ENCODE data around the gene TRIM72.

Gene TRIM72

DNA sequence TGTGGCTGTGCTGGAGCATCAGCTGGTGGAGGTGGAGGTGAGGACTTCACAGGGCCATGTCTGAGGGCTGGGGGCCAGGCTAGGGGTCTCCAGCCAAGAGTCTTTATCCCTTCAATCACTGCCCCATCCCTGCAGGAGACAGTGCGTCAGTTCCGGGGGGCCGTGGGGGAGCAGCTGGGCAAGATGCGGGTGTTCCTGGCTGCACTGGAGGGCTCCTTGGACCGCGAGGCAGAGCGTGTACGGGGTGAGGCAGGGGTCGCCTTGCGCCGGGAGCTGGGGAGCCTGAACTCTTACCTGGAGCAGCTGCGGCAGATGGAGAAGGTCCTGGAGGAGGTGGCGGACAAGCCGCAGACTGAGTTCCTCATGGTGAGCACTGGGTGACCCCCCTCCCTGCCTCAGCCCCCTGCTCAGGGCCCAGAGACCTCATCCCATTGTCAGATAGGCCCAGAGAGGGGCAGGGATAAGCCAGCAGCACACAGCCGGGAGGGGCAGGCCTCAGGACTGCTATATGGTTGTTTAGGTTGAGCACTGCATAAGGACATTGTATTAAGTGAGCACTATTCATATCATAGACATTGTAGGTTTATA, 5.3 kb downstream of the TRIM72 start:
- H3K9me3 ChIP-seq (ENCODE audit: control insufficient read depth, insufficient read depth, low read depth, low read length) = no peaks in the 10 kb centered on the region
- no peaks in the 10 kb centered on the region for H3K36me3 ChIP-seq (ENCODE audit: control insufficient read depth, insufficient read depth, low read length)
- H3K9ac ChIP-seq (ENCODE audit: low read length) = no peak overlapping the region
- no peak overlapping the region for H3K4me3 ChIP-seq (ENCODE audit: low read depth, low read length)
- H3K27me3 ChIP-seq (ENCODE audit: control insufficient read depth, insufficient read depth, low read length) = peaks cover 62% of the 10 kb centered on the region
- no peak overlapping the region for H3K27ac ChIP-seq (ENCODE audit: low read depth, low read length)
- peaks cover 21% of the 10 kb centered on the region for H3K4me1 ChIP-seq (ENCODE audit: control insufficient read depth, insufficient read depth, low read length)

DNA sequence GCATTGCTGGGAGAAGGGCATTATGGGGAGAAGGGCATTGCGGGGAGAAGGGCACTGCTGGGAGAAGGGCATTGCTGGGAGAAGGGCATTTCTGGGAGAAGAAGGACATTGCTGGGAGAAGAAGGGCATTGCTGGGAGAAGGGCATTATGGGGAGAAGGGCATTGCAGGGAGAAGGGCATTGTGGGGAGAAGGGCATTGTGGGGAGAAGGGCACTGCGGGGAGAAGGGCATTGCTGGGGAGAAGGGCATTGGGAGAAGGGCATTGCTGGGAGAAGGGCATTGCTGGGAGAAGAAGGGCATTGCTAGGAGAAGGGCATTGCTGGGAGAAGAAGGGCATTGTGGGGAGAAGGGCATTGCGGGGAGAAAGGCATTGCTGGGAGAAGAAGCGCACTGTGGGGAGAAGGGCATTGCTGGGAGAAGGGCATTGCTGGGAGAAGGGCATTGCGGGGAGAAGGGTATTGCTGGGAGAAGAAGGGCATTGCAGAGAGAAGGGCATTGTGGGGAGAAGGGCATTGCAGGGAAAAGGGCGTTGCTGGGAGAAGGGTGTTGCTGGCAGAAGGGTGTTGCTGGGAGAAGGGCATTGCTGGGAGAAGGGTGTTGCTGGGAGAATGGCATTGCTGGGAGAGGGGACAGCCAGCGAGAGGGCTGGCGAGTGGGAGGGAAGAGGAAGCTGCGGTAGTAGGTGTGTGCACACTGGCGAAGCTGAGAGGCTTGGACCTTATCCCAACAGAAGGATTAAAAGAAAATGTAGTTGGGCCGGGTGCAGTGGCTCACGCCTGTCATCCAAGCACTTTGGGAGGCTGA, 7.6 kb downstream of the TRIM72 start:
- H3K36me3 ChIP-seq (ENCODE audit: control insufficient read depth, insufficient read depth, low read length) = no peaks in the 10 kb centered on the region
- no peak overlapping the region for H3K9ac ChIP-seq (ENCODE audit: low read length)
- H3K27me3 ChIP-seq (ENCODE audit: control insufficient read depth, insufficient read depth, low read length) = peaks cover 39% of the 10 kb centered on the region
- H3K9me3 ChIP-seq (ENCODE audit: control insufficient read depth, insufficient read depth, low read depth, low read length) = no peaks in the 10 kb centered on the region
- no peak overlapping the region for H3K27ac ChIP-seq (ENCODE audit: low read depth, low read length)
- peaks cover 7% of the 10 kb centered on the region for H3K4me1 ChIP-seq (ENCODE audit: control insufficient read depth, insufficient read depth, low read length)
- H3K4me3 ChIP-seq (ENCODE audit: low read depth, low read length) = no peak overlapping the region

DNA sequence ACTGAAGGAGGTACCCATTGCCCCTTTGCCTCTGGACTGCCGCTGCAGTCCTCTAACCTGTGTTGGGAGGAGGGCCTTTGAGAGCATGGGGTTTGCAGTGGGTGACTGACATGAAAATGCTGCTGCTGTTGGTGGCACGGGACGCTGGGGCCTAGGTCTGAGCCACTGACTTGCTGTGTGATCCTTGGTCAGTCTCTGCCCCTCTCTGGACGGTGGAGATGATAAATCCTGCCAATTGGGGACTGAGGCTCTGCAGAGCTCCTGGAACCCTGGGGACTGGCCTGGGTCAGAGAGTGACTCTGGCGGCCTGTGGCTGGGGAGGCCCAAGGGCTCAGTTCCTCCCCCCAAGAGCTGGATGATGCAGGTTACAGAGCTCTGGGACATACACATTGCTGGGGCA, 9.1 kb downstream of the TRIM72 start:
- H3K9ac ChIP-seq (ENCODE audit: low read length) = no peak overlapping the region
- H3K9me3 ChIP-seq (ENCODE audit: control insufficient read depth, insufficient read depth, low read depth, low read length) = no peaks in the 10 kb centered on the region
- no peak overlapping the region for H3K4me3 ChIP-seq (ENCODE audit: low read depth, low read length)
- H3K27me3 ChIP-seq (ENCODE audit: control insufficient read depth, insufficient read depth, low read length) = peaks cover 24% of the 10 kb centered on the region; the same call in 1 of the 2 replicates
- no peaks in the 10 kb centered on the region for H3K4me1 ChIP-seq (ENCODE audit: control insufficient read depth, insufficient read depth, low read length)
- H3K36me3 ChIP-seq (ENCODE audit: control insufficient read depth, insufficient read depth, low read length) = no peaks in the 10 kb centered on the region
- H3K27ac ChIP-seq (ENCODE audit: low read depth, low read length) = no peak overlapping the region

DNA sequence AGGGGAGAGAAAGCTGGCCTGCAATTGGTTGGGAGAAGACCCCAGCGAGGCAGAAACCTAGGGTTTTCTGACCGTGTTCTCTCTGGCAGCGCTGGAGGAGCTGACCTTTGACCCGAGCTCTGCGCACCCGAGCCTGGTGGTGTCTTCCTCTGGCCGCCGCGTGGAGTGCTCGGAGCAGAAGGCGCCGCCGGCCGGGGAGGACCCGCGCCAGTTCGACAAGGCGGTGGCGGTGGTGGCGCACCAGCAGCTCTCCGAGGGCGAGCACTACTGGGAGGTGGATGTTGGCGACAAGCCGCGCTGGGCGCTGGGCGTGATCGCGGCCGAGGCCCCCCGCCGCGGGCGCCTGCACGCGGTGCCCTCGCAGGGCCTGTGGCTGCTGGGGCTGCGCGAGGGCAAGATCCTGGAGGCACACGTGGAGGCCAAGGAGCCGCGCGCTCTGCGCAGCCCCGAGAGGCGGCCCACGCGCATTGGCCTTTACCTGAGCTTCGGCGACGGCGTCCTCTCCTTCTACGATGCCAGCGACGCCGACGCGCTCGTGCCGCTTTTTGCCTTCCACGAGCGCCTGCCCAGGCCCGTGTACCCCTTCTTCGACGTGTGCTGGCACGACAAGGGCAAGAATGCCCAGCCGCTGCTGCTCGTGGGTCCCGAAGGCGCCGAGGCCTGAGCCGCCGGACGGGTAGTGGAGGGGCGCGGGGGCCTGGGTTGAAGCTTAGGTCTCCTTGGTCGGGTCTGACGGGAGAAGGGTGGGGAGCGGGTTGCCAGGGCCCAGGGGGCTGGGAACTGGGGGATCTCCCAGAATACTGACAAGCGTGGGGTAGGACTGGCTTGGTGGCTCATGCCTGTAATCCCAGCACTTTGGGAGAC, 10.4 kb downstream of the TRIM72 start:
- H3K27me3 ChIP-seq (ENCODE audit: control insufficient read depth, insufficient read depth, low read length) = peaks cover 12% of the 10 kb centered on the region; the same call in 1 of the 2 replicates
- H3K9me3 ChIP-seq (ENCODE audit: control insufficient read depth, insufficient read depth, low read depth, low read length) = no peaks in the 10 kb centered on the region
- H3K27ac ChIP-seq (ENCODE audit: low read depth, low read length) = no peak overlapping the region
- no peaks in the 10 kb centered on the region for H3K36me3 ChIP-seq (ENCODE audit: control insufficient read depth, insufficient read depth, low read length)
- peaks cover 4% of the 10 kb centered on the region for H3K4me1 ChIP-seq (ENCODE audit: control insufficient read depth, insufficient read depth, low read length)
- no peak overlapping the region for H3K4me3 ChIP-seq (ENCODE audit: low read depth, low read length)
- H3K9ac ChIP-seq (ENCODE audit: low read length) = no peak overlapping the region

DNA sequence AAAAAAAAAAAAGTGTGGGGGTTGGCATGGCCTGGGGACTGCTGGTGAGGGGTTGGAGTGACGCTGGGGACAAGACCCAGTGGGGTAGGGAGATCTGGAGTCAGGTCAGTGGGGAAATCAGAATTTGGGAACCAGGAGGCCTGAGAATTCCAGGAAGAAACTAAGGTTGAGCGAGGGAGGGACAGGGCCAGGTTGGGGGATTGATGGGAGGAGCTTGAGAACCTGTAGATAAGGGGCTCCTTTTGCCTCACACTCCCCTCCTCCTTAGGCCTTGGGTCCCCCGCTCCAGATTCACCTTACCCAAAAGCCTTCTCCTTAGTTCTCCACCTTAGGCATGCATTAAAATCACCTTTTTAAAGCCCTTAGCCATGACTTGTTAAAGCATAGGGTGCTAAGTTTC, 11.3 kb downstream of the TRIM72 start:
- Histone ChIP-seq H3K27ac (ENCODE audit: low read depth, low read length) (no peak overlapping the region), H3K9ac (ENCODE audit: low read length) (no peak overlapping the region), H3K4me3 (ENCODE audit: low read depth, low read length) (no peak overlapping the region), H3K36me3 (ENCODE audit: control insufficient read depth, insufficient read depth, low read length) (no peaks in the 10 kb centered on the region), H3K9me3 (ENCODE audit: control insufficient read depth, insufficient read depth, low read depth, low read length) (no peaks in the 10 kb centered on the region), H3K27me3 (ENCODE audit: control insufficient read depth, insufficient read depth, low read length) (peaks cover 12% of the 10 kb centered on the region; the same call in 1 of the 2 replicates), H3K4me1 (ENCODE audit: control insufficient read depth, insufficient read depth, low read length) (peaks cover 4% of the 10 kb centered on the region)

DNA sequence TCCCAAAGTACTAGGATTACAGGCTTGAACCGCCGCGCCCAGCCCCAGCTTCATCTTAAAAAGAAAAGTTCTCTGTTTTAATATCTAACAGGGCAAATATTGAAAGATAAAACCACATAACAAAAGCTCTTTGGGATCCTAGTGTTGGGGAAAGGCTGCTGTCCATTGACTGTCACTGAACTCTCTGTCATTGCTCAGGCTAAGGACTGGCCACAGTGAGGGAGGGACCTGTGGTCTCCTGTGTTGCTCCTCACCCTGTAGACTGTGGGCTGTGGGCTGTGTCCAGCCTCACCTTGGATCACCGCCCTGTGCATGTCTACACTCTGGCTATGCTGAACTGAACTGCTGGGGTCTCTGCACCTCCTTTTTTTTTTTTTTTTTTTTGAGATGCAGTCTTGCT, 14.3 kb downstream of the TRIM72 start:
- peaks cover 7% of the 10 kb centered on the region for H3K9me3 ChIP-seq (ENCODE audit: control insufficient read depth, insufficient read depth, low read depth, low read length)
- no peaks in the 10 kb centered on the region for H3K27me3 ChIP-seq (ENCODE audit: control insufficient read depth, insufficient read depth, low read length)
- H3K4me3 ChIP-seq (ENCODE audit: low read depth, low read length) = no peak overlapping the region
- no peak overlapping the region for H3K9ac ChIP-seq (ENCODE audit: low read length)
- no peaks in the 10 kb centered on the region for H3K36me3 ChIP-seq (ENCODE audit: control insufficient read depth, insufficient read depth, low read length)
- H3K27ac ChIP-seq (ENCODE audit: low read depth, low read length) = no peak overlapping the region
- peaks cover 4% of the 10 kb centered on the region for H3K4me1 ChIP-seq (ENCODE audit: control insufficient read depth, insufficient read depth, low read length)

DNA sequence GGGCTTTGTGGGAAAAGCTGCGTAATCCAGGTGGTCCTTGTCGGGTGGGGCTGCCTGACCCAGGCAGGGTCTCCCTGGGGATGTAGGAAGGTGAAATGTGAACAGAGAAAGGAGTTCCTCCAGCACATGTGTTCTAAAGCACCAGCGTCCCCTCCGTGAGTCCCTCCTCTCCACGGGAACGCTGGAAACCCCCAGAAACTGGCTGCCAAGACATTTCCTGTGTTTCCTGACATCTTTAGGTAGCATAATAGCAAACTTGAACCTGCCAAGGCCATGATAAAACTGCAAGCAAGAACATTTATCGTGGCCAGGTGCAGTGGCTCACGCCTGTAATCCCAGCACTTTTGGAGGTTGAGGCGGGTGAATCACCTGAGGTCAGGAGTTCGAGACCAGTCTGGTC, 15.6 kb downstream of the TRIM72 start:
- no peak overlapping the region for H3K4me3 ChIP-seq (ENCODE audit: low read depth, low read length)
- peaks cover 15% of the 10 kb centered on the region for H3K9me3 ChIP-seq (ENCODE audit: control insufficient read depth, insufficient read depth, low read depth, low read length)
- no peak overlapping the region for H3K27ac ChIP-seq (ENCODE audit: low read depth, low read length)
- H3K9ac ChIP-seq (ENCODE audit: low read length) = no peak overlapping the region
- peaks cover 4% of the 10 kb centered on the region for H3K4me1 ChIP-seq (ENCODE audit: control insufficient read depth, insufficient read depth, low read length)
- H3K36me3 ChIP-seq (ENCODE audit: control insufficient read depth, insufficient read depth, low read length) = no peaks in the 10 kb centered on the region
- H3K27me3 ChIP-seq (ENCODE audit: control insufficient read depth, insufficient read depth, low read length) = no peaks in the 10 kb centered on the region

DNA sequence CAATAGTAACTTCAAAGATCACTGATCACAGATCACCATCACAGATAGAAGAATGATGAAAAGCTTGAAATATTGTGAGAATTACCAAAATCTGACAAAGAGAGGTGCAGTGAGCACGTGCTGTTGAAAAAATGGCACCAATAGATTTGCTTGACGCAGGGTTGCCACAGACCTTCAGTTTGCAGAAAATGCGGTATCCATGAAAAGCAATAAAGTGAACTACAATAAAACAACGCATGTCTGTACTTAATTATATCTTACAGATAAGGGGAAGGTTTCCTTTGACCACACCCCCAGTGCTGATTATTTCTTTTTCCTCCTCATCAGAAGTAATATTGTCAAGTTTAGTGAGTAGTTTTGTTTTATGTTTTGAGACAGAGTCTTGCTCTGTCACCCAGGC, 24.1 kb downstream of the TRIM72 start:
- Histone ChIP-seq H3K36me3 (ENCODE audit: control insufficient read depth, insufficient read depth, low read length) (no peaks in the 10 kb centered on the region), H3K27me3 (ENCODE audit: control insufficient read depth, insufficient read depth, low read length) (no peaks in the 10 kb centered on the region), H3K9ac (ENCODE audit: low read length) (no peak overlapping the region), H3K27ac (ENCODE audit: low read depth, low read length) (no peak overlapping the region), H3K9me3 (ENCODE audit: control insufficient read depth, insufficient read depth, low read depth, low read length) (peaks cover 22% of the 10 kb centered on the region), H3K4me1 (ENCODE audit: control insufficient read depth, insufficient read depth, low read length) (no peaks in the 10 kb centered on the region), H3K4me3 (ENCODE audit: low read depth, low read length) (no peak overlapping the region)

DNA sequence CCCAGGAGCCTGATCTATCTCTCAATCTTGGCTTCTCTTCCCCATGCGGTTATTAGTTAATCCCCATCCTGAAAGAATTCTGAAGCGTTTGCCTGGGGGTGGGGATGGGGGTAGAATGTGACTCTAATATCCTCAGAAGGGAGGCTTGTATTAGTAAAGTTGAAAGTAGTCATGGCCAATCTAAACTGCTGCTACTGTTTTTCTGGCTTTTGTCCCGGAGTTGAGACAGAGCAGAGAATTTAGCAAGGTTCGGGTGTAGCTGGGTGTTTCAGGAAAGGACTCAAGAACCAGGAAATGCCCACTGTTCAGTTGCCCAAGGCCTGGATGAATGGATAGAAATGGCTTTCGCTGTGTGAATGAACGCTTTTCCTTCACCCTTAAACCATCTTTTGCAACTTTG, 28.3 kb downstream of the TRIM72 start:
- Histone ChIP-seq H3K27me3 (ENCODE audit: control insufficient read depth, insufficient read depth, low read length) (no peaks in the 10 kb centered on the region), H3K4me1 (ENCODE audit: control insufficient read depth, insufficient read depth, low read length) (peaks cover 11% of the 10 kb centered on the region; the same call in 1 of the 2 replicates), H3K36me3 (ENCODE audit: control insufficient read depth, insufficient read depth, low read length) (no peaks in the 10 kb centered on the region), H3K4me3 (ENCODE audit: low read depth, low read length) (no peak overlapping the region), H3K9me3 (ENCODE audit: control insufficient read depth, insufficient read depth, low read depth, low read length) (0 out of 2 replicates have a peak, but pooled peaks cover 2% of the 10 kb centered on the region), H3K27ac (ENCODE audit: low read depth, low read length) (no peak overlapping the region), H3K9ac (ENCODE audit: low read length) (no peak overlapping the region)

DNA sequence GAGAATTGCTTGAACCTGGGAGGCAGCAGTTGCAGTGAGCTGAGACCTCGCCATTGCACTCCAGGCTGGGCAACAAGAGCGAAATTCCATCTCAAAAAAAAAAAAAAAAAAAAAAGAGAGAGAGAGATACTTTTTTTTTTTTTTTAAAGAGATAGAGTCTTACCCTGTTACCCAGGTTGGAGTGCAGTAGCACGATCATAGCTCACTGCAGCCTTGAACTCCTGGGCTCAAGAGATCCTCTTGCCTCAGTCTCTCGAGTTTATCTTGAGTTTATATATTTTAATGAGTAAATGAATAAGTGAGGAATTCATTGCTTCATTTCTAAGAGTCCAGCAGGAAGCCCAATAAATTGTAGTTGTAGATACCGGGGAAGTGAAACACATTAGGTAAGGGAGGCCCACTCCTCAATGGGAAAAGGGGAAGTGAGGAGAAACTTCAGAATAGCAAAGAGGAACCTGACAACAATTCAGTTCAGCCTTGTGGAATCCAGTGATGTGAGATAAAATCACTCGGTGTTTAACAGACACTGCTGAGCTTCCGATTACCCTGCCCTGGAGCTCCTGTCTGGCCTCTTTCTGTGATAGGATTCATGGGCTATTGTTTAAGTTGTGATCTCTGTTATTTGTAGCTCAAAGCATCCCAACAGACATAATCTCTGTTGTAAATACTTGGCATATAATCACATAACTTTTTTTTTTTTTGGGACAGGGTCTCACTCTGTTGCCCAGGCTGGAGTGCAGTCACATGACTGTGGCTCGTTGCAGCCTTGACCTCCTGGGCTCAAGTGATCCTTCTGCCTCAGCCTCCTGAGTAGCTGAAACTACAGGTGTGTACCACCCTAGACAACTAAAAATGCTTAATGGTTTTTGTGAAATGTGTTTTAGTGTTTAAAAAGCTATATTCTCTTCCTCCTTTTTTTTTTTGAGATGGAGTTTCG, 30.1 kb downstream of the TRIM72 start:
- Histone ChIP-seq H3K4me3 (ENCODE audit: low read depth, low read length) (no peak overlapping the region), H3K27me3 (ENCODE audit: control insufficient read depth, insufficient read depth, low read length) (no peaks in the 10 kb centered on the region), H3K9ac (ENCODE audit: low read length) (no peak overlapping the region), H3K36me3 (ENCODE audit: control insufficient read depth, insufficient read depth, low read length) (no peaks in the 10 kb centered on the region), H3K9me3 (ENCODE audit: control insufficient read depth, insufficient read depth, low read depth, low read length) (0 out of 2 replicates have a peak, but pooled peaks cover 2% of the 10 kb centered on the region), H3K27ac (ENCODE audit: low read depth, low read length) (no peak overlapping the region), H3K4me1 (ENCODE audit: control insufficient read depth, insufficient read depth, low read length) (peaks cover 11% of the 10 kb centered on the region; the same call in 1 of the 2 replicates)
